Activated T-helper 1 cell treated with anti-CD3 and anti-CD28 coated beads, Interleukin-12 subunit alpha, Interleukin-12 subunit beta, Interleukin-2, Interleukin-4 antibody, amounts not matched to agents 30 ng/mL and 10 ng/mL and 1 ng/mL, durations not matched to agents 14 hours and 24 hours and 36 hours (primary cell): ENCODE data around the gene MMP27. TPM values are rescaled to one million over a fixed set of nuclear protein-coding genes. Genes with fewer than 3 reads are reported as not detected.
A peak's percentile ranks its signal among the peaks of the same experiment; 100 is the strongest.
"Not testable (repeated sequence)": the region's sequence is repeated elsewhere in the genome, so short reads cannot be mapped to it uniquely, and the experiment has no call there.

Source experiments
- DNase-seq: peaks from one replicate; pipeline ENCODE4 v3.0.0; 2021; ENCODE audit warnings: low spot score
- H3K27ac Mint-ChIP-seq: one replicate; pipeline ENCODE4 v1.8.0; 2021; ENCODE audit warnings: mild to moderate bottlenecking, mixed read lengths
- H3K27me3 Mint-ChIP-seq: one replicate; pipeline ENCODE4 v1.8.0; 2022; ENCODE audit warnings: mild to moderate bottlenecking, moderate library complexity, mixed read lengths; ENCODE audit not compliant: insufficient read depth
- H3K36me3 Mint-ChIP-seq: one replicate; pipeline ENCODE4 v1.8.0; 2021; ENCODE audit warnings: low read depth, mixed read lengths
- H3K4me1 Mint-ChIP-seq: one replicate; pipeline ENCODE4 v1.8.0; 2021; ENCODE audit warnings: low read depth, mixed read lengths
- H3K4me3 Mint-ChIP-seq: one replicate; pipeline ENCODE4 v1.8.0; 2021; ENCODE audit warnings: mild to moderate bottlenecking, moderate library complexity, mixed read lengths
- H3K9me3 Mint-ChIP-seq: one replicate; pipeline ENCODE4 v1.8.0; 2021; ENCODE audit warnings: mixed read lengths
- intact Hi-C: fragments of 100-400 bp; cut with micrococcal nuclease; formaldehyde crosslinking; loops from one replicate; pipeline ENCODE4 v1.15.1; 2024
- total RNA-seq: library from RNA; stranded (reverse); gene quantifications from 2 replicates; pipeline ENCODE4 v1.2.3, GENCODE V29; 2022

The MMP27 gene, protein sequence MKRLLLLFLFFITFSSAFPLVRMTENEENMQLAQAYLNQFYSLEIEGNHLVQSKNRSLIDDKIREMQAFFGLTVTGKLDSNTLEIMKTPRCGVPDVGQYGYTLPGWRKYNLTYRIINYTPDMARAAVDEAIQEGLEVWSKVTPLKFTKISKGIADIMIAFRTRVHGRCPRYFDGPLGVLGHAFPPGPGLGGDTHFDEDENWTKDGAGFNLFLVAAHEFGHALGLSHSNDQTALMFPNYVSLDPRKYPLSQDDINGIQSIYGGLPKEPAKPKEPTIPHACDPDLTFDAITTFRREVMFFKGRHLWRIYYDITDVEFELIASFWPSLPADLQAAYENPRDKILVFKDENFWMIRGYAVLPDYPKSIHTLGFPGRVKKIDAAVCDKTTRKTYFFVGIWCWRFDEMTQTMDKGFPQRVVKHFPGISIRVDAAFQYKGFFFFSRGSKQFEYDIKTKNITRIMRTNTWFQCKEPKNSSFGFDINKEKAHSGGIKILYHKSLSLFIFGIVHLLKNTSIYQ
- total RNA-seq = not detected in 2 replicates

DNA sequence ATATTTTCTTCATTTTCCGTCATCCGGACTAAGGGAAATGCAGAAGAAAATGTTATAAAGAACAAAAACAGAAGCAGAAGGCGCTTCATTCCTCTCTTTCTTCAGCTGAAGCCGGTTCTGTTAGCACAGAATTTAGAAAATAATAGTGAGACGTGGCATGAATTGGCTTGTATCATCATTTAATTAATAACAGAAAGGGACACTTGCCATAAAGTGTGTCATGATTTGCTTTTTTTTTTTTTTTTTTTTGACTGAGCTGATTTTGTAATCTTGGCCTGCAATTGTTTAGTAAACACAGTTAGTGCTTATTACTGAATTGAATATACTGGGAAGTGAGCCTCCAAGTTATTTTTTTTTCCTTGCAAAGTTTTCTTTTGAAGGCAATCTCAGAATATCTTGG is at the start of gene MMP27:
Gene MMP27 (minus strand): TSS at position 144 of the 400 bp plus-strand sequence. CDS start 55 bp downstream, at position 89.
- no peaks in the 10 kb centered on the region for H3K9me3 Mint-ChIP-seq
- no peaks in the 10 kb centered on the region for H3K4me1 Mint-ChIP-seq
- no peak within 1 kb of the TSS for H3K4me3 Mint-ChIP-seq
- DNase-seq = no peak
- no peak within 1 kb of the TSS for H3K27ac Mint-ChIP-seq
- H3K36me3 Mint-ChIP-seq = no peaks in the 10 kb centered on the region
- intact Hi-C loops = no loop called here
- H3K27me3 Mint-ChIP-seq = peaks cover 5% of the 10 kb centered on the region

DNA sequence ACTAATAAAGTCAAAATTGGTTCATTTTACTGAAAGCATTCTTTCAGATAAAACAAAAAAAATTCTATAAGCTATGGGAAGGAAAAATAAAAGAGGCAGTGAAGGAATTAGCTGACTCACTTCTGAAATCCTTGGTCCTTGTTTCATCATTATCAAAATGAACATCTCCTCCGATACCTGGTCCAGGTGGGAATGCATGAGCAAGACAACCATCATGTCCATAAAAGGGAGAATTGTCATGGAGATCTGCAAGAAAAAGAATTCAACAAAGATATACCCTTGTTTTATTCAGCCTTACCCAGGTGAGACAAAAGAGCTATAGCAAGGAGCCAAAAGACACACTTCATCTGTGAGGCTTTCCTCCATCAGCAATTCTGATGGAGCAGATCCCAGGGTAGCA is 47.7 kb upstream of the MMP27 start:
- intact Hi-C loops = no loop called here
- Mint-ChIP-seq H3K27me3 (peaks cover 7% of the 10 kb centered on the region), H3K4me1 (no peaks in the 10 kb centered on the region), H3K4me3 (no peak overlapping the region), H3K27ac (no peak overlapping the region), H3K9me3 (no peaks in the 10 kb centered on the region), H3K36me3 (no peaks in the 10 kb centered on the region)
- DNase-seq = no peak

- no peaks in the 10 kb centered on the region for H3K4me1 Mint-ChIP-seq
- no peak overlapping the region for H3K4me3 Mint-ChIP-seq
- DNase-seq = no peak
- peaks cover 7% of the 10 kb centered on the region for H3K27me3 Mint-ChIP-seq
- intact Hi-C loops = no loop called here
- no peaks in the 10 kb centered on the region for H3K36me3 Mint-ChIP-seq
- no peaks in the 10 kb centered on the region for H3K9me3 Mint-ChIP-seq
- H3K27ac Mint-ChIP-seq = no peak overlapping the region
Measured at GRCh38 chr11:102751673-102752072, 46.1 kb upstream of the MMP27 start.

- Mint-ChIP-seq H3K27ac (no peak overlapping the region), H3K4me3 (no peak overlapping the region), H3K36me3 (no peaks in the 10 kb centered on the region), H3K27me3 (peaks cover 7% of the 10 kb centered on the region), H3K9me3 (no peaks in the 10 kb centered on the region), H3K4me1 (no peaks in the 10 kb centered on the region)
- intact Hi-C loops = no loop called here
- no peak for DNase-seq
Measured at GRCh38 chr11:102749101-102749722, 43.6 kb upstream of the MMP27 start.

- H3K4me1 Mint-ChIP-seq, H3K27me3 Mint-ChIP-seq, intact Hi-C loops, DNase-seq, H3K4me3 Mint-ChIP-seq, H3K36me3 Mint-ChIP-seq, H3K9me3 Mint-ChIP-seq, H3K27ac Mint-ChIP-seq: not testable (repeated sequence)
Measured at GRCh38 chr11:102746746-102747578, 41.4 kb upstream of the MMP27 start.

GRCh38 chr11:102734650-102735049 is 29.1 kb upstream of the MMP27 start:
- DNase-seq = no peak
- Mint-ChIP-seq H3K4me3 (no peak overlapping the region), H3K36me3 (no peaks in the 10 kb centered on the region), H3K27ac (no peak overlapping the region), H3K4me1 (no peaks in the 10 kb centered on the region), H3K9me3 (no peaks in the 10 kb centered on the region), H3K27me3 (peaks cover 9% of the 10 kb centered on the region)
- intact Hi-C loops = loop anchor here (5.0 kb wide), 1 partner anchor 1158 kb away; no protein-coding TSS in a partner anchor

GRCh38 chr11:102733232-102733875 is 27.8 kb upstream of the MMP27 start:
- H3K36me3 Mint-ChIP-seq = no peaks in the 10 kb centered on the region
- intact Hi-C loops = loop anchor here (1.0 kb wide), 1 partner anchor 322 kb away; no protein-coding TSS in a partner anchor
- no peak overlapping the region for H3K27ac Mint-ChIP-seq
- DNase-seq = peak; percentile 15
- H3K27me3 Mint-ChIP-seq = peaks cover 9% of the 10 kb centered on the region
- no peaks in the 10 kb centered on the region for H3K4me1 Mint-ChIP-seq
- no peaks in the 10 kb centered on the region for H3K9me3 Mint-ChIP-seq
- H3K4me3 Mint-ChIP-seq = no peak overlapping the region

DNA sequence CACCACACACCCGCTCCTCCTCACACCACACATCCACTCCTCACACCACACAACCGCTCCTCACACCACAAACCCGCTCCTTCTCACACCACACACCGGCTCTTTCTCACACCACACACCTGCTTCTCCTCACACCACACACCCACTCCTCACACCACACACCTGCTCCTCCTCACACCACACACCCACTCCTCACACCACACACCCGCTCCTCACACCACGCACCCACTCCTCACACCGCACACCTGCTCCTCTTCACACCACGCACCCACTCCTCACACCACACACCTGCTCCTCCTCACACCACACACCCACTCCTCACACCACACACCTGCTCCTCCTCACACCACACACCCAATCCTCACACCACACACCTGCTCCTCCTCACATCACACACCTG is 25.4 kb upstream of the MMP27 start:
- H3K27me3 Mint-ChIP-seq, H3K9me3 Mint-ChIP-seq, H3K36me3 Mint-ChIP-seq, H3K27ac Mint-ChIP-seq, DNase-seq, H3K4me1 Mint-ChIP-seq, intact Hi-C loops, H3K4me3 Mint-ChIP-seq: not testable (repeated sequence)

DNA sequence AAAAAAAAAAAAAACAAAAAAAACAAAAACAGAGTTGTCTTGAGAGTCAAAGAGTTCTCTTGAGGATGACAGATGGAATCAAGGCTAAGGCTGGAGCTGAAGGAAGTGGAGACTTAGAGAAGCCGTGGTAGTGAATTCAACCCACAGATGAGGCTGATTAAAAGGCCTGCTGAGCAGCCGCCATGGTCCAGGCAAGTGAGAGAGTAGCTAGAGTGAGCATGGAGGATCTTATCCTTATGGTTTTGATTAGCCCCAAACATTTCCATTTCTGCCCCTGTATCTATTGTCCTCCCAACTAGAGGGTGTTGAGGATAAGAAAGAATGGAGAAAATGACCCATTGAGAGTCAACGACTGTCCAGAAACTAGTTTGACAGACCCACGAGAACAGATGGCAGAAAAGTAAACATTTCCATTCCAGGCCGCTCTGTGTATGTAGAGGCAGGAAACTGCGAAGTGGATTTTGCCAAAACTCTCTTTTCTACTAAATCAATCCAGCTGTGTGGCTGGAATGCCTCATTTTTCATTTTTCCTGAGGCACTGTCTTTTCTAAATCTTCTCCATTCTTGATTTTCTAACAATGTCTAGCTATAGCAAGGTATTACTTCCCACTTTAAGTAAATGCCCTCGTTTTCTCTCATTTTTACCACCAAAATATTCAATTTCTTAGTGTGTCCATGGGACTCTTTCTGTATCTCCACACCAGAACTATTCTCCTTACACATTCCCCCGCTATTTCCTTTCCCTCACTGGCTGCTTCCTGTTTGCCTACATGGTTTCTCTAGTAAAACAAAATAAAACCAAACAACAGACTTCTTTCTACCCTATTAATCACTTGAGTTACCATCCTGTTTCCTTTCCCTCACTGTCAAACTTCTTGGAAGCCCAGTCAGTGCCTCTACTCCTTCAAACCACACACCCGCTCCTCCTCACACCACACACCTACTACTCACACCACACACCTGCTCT is 24.6 kb upstream of the MMP27 start:
- DNase-seq = no peak
- no peaks in the 10 kb centered on the region for H3K4me1 Mint-ChIP-seq
- H3K9me3 Mint-ChIP-seq = no peaks in the 10 kb centered on the region
- peaks cover 7% of the 10 kb centered on the region for H3K27me3 Mint-ChIP-seq
- no peak overlapping the region for H3K4me3 Mint-ChIP-seq
- no peaks in the 10 kb centered on the region for H3K36me3 Mint-ChIP-seq
- H3K27ac Mint-ChIP-seq = no peak overlapping the region
- intact Hi-C loops = no loop called here

DNA sequence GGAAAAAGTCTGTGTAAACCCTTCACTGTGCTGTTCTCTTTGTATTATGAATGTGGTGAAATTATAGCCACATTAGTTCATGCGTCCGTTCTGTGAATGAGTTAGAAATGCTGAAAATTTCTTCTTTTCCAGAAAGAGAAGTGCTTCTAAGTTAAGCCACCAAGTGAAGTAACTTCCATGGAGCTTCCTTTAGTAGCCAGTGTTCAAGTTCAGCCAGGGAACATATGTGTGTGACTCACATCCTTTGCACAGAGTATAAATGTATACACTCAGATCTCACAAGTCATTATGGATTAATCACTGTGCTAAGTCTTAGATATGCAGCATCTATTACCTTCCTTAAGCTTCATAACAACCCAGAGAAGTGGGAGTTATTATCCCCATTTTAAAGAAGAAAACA is 22.3 kb upstream of the MMP27 start:
- H3K4me3 Mint-ChIP-seq = no peak overlapping the region
- DNase-seq = no peak
- H3K36me3 Mint-ChIP-seq = no peaks in the 10 kb centered on the region
- peaks cover 1% of the 10 kb centered on the region for H3K27me3 Mint-ChIP-seq
- no peaks in the 10 kb centered on the region for H3K4me1 Mint-ChIP-seq
- H3K27ac Mint-ChIP-seq = no peak overlapping the region
- intact Hi-C loops = no loop called here
- no peaks in the 10 kb centered on the region for H3K9me3 Mint-ChIP-seq

DNA sequence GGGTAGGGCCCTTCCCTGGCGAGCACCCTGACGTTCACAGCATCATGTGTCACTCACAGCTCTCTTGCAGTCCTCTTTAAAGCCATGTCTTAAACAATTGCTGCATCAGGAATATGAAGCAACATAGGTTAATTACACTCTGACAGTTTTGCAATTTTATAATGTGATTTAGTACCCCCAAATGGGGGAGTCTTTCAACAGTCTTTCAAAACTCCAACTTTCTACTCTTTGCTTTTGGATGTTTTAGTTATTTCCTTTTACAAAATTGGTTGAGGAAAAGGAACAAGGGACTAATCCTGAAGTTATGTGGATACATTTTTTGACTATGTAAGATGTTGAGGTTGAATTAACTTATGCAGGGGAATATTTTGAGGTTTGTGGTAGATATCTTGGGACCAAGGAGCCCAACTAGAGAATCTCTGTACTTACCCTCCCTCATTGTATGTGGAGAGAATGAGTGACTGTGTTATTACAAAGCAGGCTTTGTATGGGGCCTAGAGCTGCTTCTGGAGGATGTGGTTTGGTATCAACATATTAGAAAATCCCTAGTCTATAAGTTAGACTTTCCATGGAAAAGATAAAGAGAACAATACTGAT is 19.4 kb upstream of the MMP27 start, which contains the start of gene MMP8:
Gene MMP8 (minus strand): TSS at position 51 of the 597 bp plus-strand sequence. CDS start 99 bp downstream, outside the sequence.
- no peak within 1 kb of the TSS for H3K4me3 Mint-ChIP-seq

More for the DNA sequence above, 19.4 kb upstream of the MMP27 start, which contains the start of gene MMP8:
- no peaks in the 10 kb centered on the region for H3K4me1 Mint-ChIP-seq
- H3K9me3 Mint-ChIP-seq = no peaks in the 10 kb centered on the region
- peaks cover 6% of the 10 kb centered on the region for H3K27me3 Mint-ChIP-seq
- H3K36me3 Mint-ChIP-seq = no peaks in the 10 kb centered on the region
- H3K27ac Mint-ChIP-seq = no peak within 1 kb of the TSS
- DNase-seq = no peak
- intact Hi-C loops = no loop called here
